Measurements from ENCODE around the gene STX2.

Gene STX2

DNA sequence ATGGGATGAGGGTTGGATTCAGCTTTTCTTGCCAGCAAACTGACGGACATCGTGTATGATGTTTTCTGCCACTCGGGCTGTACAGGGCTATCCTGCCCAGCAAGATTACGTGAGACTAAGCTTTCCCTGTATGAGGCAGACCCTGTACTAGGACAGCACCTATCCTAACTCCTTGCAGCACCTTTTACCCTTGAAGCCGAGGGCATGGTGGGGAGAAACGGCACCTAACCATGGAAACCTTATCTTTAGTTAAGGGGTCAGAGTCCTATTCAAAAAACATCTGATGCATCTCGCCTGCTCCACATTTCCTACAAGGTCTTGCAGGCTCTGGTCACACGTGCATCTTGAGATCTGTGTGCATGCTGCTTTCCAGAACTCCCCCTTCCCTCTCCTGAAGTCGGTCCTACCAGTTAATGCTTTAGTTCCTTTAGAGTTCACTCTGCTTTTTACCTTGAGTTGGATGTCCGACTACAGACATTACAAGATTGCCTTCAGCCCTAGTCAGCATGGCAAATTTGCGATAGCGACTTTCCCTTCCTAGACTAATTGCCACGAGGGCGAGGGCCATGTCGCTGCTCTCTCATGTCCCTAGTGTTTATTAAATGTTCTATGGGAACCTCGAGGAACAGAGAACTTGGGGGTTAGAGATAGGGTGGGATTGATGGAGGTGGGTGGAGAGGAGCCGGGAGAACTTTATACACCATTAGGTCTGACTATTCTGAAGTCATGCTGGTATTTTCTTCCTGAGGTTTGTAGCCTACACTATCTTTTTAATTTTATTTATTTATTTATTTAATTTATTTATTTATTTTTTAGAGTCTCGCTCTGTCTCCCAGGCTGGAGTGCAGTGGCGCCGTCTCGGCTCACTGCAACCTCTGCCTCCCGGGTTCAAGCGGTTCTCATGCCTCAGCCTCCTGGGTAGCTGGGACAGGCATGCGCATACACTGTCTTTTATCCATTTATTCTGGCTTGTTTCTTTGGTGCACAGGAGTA is 39.4 kb upstream of the STX2 start:
- H3K27ac ChIP-seq (ENCODE audit: low read length), result peak overlapping the region; percentile 96
- no peak for DNase-seq
- peaks cover 18% of the 10 kb centered on the region for H3K79me2 ChIP-seq (ENCODE audit: low read length)

GRCh38 chr12:130877333-130877732 is 38.3 kb upstream of the STX2 start:
- H3K9me3 ChIP-seq (replicated peaks; ENCODE audit: insufficient read depth, low read length), result no peaks in the 10 kb centered on the region
- H3K4me1 ChIP-seq (ENCODE audit: low read length), result peaks cover 29% of the 10 kb centered on the region
- H3K27ac ChIP-seq (ENCODE audit: low read length), result peak overlapping the region; percentile 76; the same call in 1 of the 2 replicates
- no peak overlapping the region for H3K9ac ChIP-seq (ENCODE audit: low read length)
- no peak for DNase-seq
- no peaks in the 10 kb centered on the region for H3K9me2 ChIP-seq (replicated peaks; ENCODE audit: insufficient read depth, low read length)
- H3K27me3 ChIP-seq (replicated peaks; ENCODE audit: insufficient read depth, low read length), result no peaks in the 10 kb centered on the region
- peak overlapping the region; percentile 29; the same call in 1 of the 2 replicates for H3K4me2 ChIP-seq (ENCODE audit: low read depth, low read length)
- H3K79me2 ChIP-seq (ENCODE audit: low read length), result peaks cover 30% of the 10 kb centered on the region
- no peaks in the 10 kb centered on the region; the same call in 1 of the 2 replicates for H3K36me3 ChIP-seq (replicated peaks; ENCODE audit: insufficient read depth, low read length)
- TF ChIP-seq EZH2 (optimal IDR thresholded peaks at IDR 0.05; ENCODE audit: low read depth, low read length), result no peak
- no peak for TF ChIP-seq CTCF (IDR thresholded peaks at IDR 0.05; ENCODE audit: low read length)
- no peak for TF ChIP-seq EZH2phosphoT487 (IDR thresholded peaks at IDR 0.05; ENCODE audit: low read length)
- H4K20me1 ChIP-seq (ENCODE audit: insufficient read depth, low read length), result no peaks in the 10 kb centered on the region
- peaks cover 39% of the 10 kb centered on the region for H3F3A ChIP-seq (ENCODE audit: insufficient read depth, low read length)
- no peak overlapping the region for H2AFZ ChIP-seq (ENCODE audit: low read length)
- no peak overlapping the region for H3K4me3 ChIP-seq (ENCODE audit: low read length)

More for the DNA sequence above, 39.4 kb upstream of the STX2 start:
- H3F3A ChIP-seq (ENCODE audit: insufficient read depth, low read length), result peaks cover 34% of the 10 kb centered on the region
- H3K4me1 ChIP-seq (ENCODE audit: low read length), result peaks cover 29% of the 10 kb centered on the region
- no peak overlapping the region for H2AFZ ChIP-seq (ENCODE audit: low read length)
- H3K9ac ChIP-seq (ENCODE audit: low read length), result peak overlapping the region; percentile 72; the same call in 1 of the 2 replicates
- H3K9me3 ChIP-seq (replicated peaks; ENCODE audit: insufficient read depth, low read length), result no peaks in the 10 kb centered on the region
- TF ChIP-seq EZH2 (optimal IDR thresholded peaks at IDR 0.05; ENCODE audit: low read depth, low read length) (no peak), CTCF (IDR thresholded peaks at IDR 0.05; ENCODE audit: low read length) (no peak), EZH2phosphoT487 (IDR thresholded peaks at IDR 0.05; ENCODE audit: low read length) (no peak)
- H4K20me1 ChIP-seq (ENCODE audit: insufficient read depth, low read length), result no peaks in the 10 kb centered on the region
- peak overlapping the region; percentile 87 for H3K4me2 ChIP-seq (ENCODE audit: low read depth, low read length)
- H3K9me2 ChIP-seq (replicated peaks; ENCODE audit: insufficient read depth, low read length), result no peaks in the 10 kb centered on the region
- H3K36me3 ChIP-seq (replicated peaks; ENCODE audit: insufficient read depth, low read length), result no peaks in the 10 kb centered on the region; the same call in 1 of the 2 replicates
- H3K27me3 ChIP-seq (replicated peaks; ENCODE audit: insufficient read depth, low read length), result no peaks in the 10 kb centered on the region
- H3K4me3 ChIP-seq (ENCODE audit: low read length), result peak overlapping the region; percentile 71

GRCh38 chr12:130876758-130877157 is 37.7 kb upstream of the STX2 start:
- TF ChIP-seq EZH2 (optimal IDR thresholded peaks at IDR 0.05; ENCODE audit: low read depth, low read length) (no peak), EZH2phosphoT487 (IDR thresholded peaks at IDR 0.05; ENCODE audit: low read length) (no peak), CTCF (IDR thresholded peaks at IDR 0.05; ENCODE audit: low read length) (no peak)
- no peaks in the 10 kb centered on the region for H3K27me3 ChIP-seq (replicated peaks; ENCODE audit: insufficient read depth, low read length)
- no peak for DNase-seq
- H3K4me1 ChIP-seq (ENCODE audit: low read length), result peaks cover 29% of the 10 kb centered on the region
- H3K27ac ChIP-seq (ENCODE audit: low read length), result no peak overlapping the region; the same call in 1 of the 2 replicates
- H3K4me2 ChIP-seq (ENCODE audit: low read depth, low read length), result 0 out of 2 replicates have a peak overlapping the region, but pooled peaks have one; percentile 13
- no peaks in the 10 kb centered on the region for H3K9me2 ChIP-seq (replicated peaks; ENCODE audit: insufficient read depth, low read length)
- H3K79me2 ChIP-seq (ENCODE audit: low read length), result peaks cover 30% of the 10 kb centered on the region
- H3F3A ChIP-seq (ENCODE audit: insufficient read depth, low read length), result peaks cover 39% of the 10 kb centered on the region
- H3K36me3 ChIP-seq (replicated peaks; ENCODE audit: insufficient read depth, low read length), result no peaks in the 10 kb centered on the region; the same call in 1 of the 2 replicates
- H4K20me1 ChIP-seq (ENCODE audit: insufficient read depth, low read length), result no peaks in the 10 kb centered on the region
- no peak overlapping the region for H3K4me3 ChIP-seq (ENCODE audit: low read length)
- H2AFZ ChIP-seq (ENCODE audit: low read length), result no peak overlapping the region
- no peaks in the 10 kb centered on the region for H3K9me3 ChIP-seq (replicated peaks; ENCODE audit: insufficient read depth, low read length)
- H3K9ac ChIP-seq (ENCODE audit: low read length), result no peak overlapping the region
